ENCODE results near the gene HMOX1.
A peak's percentile ranks its signal among the peaks of the same experiment; 100 is the strongest.

Gene HMOX1

GRCh38 chr22:35406443-35406842 lies 25.5 kb downstream of the HMOX1 start:
- no peak for DNase-seq (ENCODE audit: low read depth)

- DNase-seq (ENCODE audit: low read depth) = no peak
Observed at GRCh38 chr22:35407362-35407761, 26.5 kb downstream of the HMOX1 start.

GRCh38 chr22:35409783-35410662 lies 29.1 kb downstream of the HMOX1 start:
- DNase-seq (ENCODE audit: low read depth) = no peak

GRCh38 chr22:35410663-35411034 lies 29.8 kb downstream of the HMOX1 start:
- no peak for DNase-seq (ENCODE audit: low read depth)

GRCh38 chr22:35411102-35411501 lies 30.2 kb downstream of the HMOX1 start:
- no peak for DNase-seq (ENCODE audit: low read depth)

GRCh38 chr22:35413624-35414023 lies 32.7 kb downstream of the HMOX1 start:
- DNase-seq (ENCODE audit: low read depth) = no peak

- DNase-seq (ENCODE audit: low read depth) = no peak
Observed at GRCh38 chr22:35417606-35418005, 36.7 kb downstream of the HMOX1 start.

- DNase-seq (ENCODE audit: low read depth) = no peak
Observed at GRCh38 chr22:35418088-35418487, 37.2 kb downstream of the HMOX1 start.

- DNase-seq (ENCODE audit: low read depth) = no peak
Observed at GRCh38 chr22:35418731-35419130, 37.8 kb downstream of the HMOX1 start.

- no peak for DNase-seq (ENCODE audit: low read depth)
Observed at GRCh38 chr22:35419756-35420155, 38.9 kb downstream of the HMOX1 start.

GRCh38 chr22:35421121-35421520 lies 40.2 kb downstream of the HMOX1 start:
- no peak for DNase-seq (ENCODE audit: low read depth)

GRCh38 chr22:35422145-35422544 lies 41.2 kb downstream of the HMOX1 start:
- DNase-seq (ENCODE audit: low read depth) = no peak

- DNase-seq (ENCODE audit: low read depth) = no peak
Observed at GRCh38 chr22:35422936-35423335, 42.0 kb downstream of the HMOX1 start.

- DNase-seq (ENCODE audit: low read depth) = no peak
Observed at GRCh38 chr22:35424081-35424480, 43.2 kb downstream of the HMOX1 start.

GRCh38 chr22:35424761-35425160 lies 43.9 kb downstream of the HMOX1 start:
- no peak for DNase-seq (ENCODE audit: low read depth)

- DNase-seq (ENCODE audit: low read depth) = no peak
Observed at GRCh38 chr22:35425546-35425945, 44.6 kb downstream of the HMOX1 start.

GRCh38 chr22:35425971-35426800 lies 45.3 kb downstream of the HMOX1 start:
- DNase-seq (ENCODE audit: low read depth) = no peak

GRCh38 chr22:35426801-35427140 lies 45.9 kb downstream of the HMOX1 start:
- no peak for DNase-seq (ENCODE audit: low read depth)

GRCh38 chr22:35430897-35431322 lies 50.0 kb downstream of the HMOX1 start:
- peak; percentile 88 for DNase-seq (ENCODE audit: low read depth)

- DNase-seq (ENCODE audit: low read depth) = no peak
Observed at GRCh38 chr22:35431483-35432227, 50.8 kb downstream of the HMOX1 start.

- no peak for DNase-seq (ENCODE audit: low read depth)
Observed at GRCh38 chr22:35432228-35432905, 51.5 kb downstream of the HMOX1 start.

Measured in GM04504 (cell line).